Liver (tissue), 9 donors: ENCODE data around the gene SRPX2. TPM values are rescaled to one million over a fixed set of nuclear protein-coding genes. Genes with fewer than 3 reads are reported as not detected.

Experiments
- DNase-seq: peaks from one replicate; pipeline ENCODE4 v3.0.0-alpha.2; 2017; ENCODE audit warnings: low spot score
- H3K27ac ChIP-seq, 2 donors: one replicate each; pipeline ENCODE4 v1.7.0; 2013; ENCODE audit warnings: inconsistent platforms in 2 of 2, low read length in 2 of 2, control low read depth in 1 of 2, low read depth in 1 of 2, mild to moderate bottlenecking in 1 of 2
- H3K27me3 ChIP-seq, 4 donors: one replicate each; pipeline versions ENCODE4 v1.6.1 to v1.7.0; 2013; ENCODE audit warnings: low read length in 3 of 4, inconsistent platforms in 1 of 4, mild to moderate bottlenecking in 1 of 4, moderate library complexity in 1 of 4; ENCODE audit not compliant: control insufficient read depth in 4 of 4, insufficient read depth in 4 of 4
- H3K36me3 ChIP-seq, 4 donors: one replicate each; pipeline versions ENCODE4 v1.6.1 to v1.7.0; 2013; ENCODE audit warnings: low read length in 3 of 4, mild to moderate bottlenecking in 3 of 4, low read depth in 1 of 4, moderate library complexity in 1 of 4; ENCODE audit not compliant: control insufficient read depth in 4 of 4, insufficient read depth in 3 of 4
- H3K4me1 ChIP-seq, 4 donors: one replicate each; pipeline versions ENCODE4 v1.6.1 to v1.7.0; 2013; ENCODE audit warnings: low read length in 3 of 4, mild to moderate bottlenecking in 3 of 4, moderate library complexity in 1 of 4; ENCODE audit not compliant: control insufficient read depth in 4 of 4, insufficient read depth in 4 of 4
- H3K4me3 ChIP-seq, 3 donors: one replicate each; pipeline versions ENCODE4 v1.6.1 to v1.7.0; 2013; ENCODE audit warnings: low read length in 3 of 3, control low read depth in 1 of 3, low read depth in 1 of 3, mild to moderate bottlenecking in 1 of 3
- H3K9ac ChIP-seq, 2 donors: one replicate each; pipeline ENCODE4 v1.7.0; 2013; ENCODE audit warnings: low read length in 2 of 2, mild to moderate bottlenecking in 2 of 2, moderate library complexity in 2 of 2, control low read depth in 1 of 2, low read depth in 1 of 2
- H3K9me3 ChIP-seq, 4 donors: one replicate each; pipeline versions ENCODE4 v1.6.1 to v1.7.0; 2013; ENCODE audit warnings: low read length in 3 of 4; ENCODE audit not compliant: control insufficient read depth in 4 of 4
- ATF3 ChIP-seq: IDR thresholded peaks from 2 replicates; pipeline ENCODE4 v1.6.1; 2016; ENCODE audit warnings: antibody characterized with exemption
- CTCF ChIP-seq: fragments of 150-350 bp; IDR thresholded peaks from 2 replicates; pipeline ENCODE4 v1.5.1; 2017; ENCODE audit warnings: improper control_type of control experiment, low read depth, low read length; ENCODE audit not compliant: missing input control
- EGR1 ChIP-seq, 2 donors: IDR thresholded peaks; 2 replicates each; pipeline ENCODE4 v1.6.1; 2016 to 2018; ENCODE audit warnings: antibody characterized with exemption in 2 of 2, low read depth in 2 of 2
- FOXA1 ChIP-seq: IDR thresholded peaks from 2 replicates; pipeline ENCODE4 v1.6.1; 2016; ENCODE audit warnings: antibody characterized with exemption
- FOXA2 ChIP-seq: IDR thresholded peaks from 2 replicates; pipeline ENCODE4 v1.6.1; 2016; ENCODE audit warnings: antibody characterized with exemption
- GABPA ChIP-seq, 2 donors: IDR thresholded peaks in 1 of 2; conservative IDR thresholded peaks in 1 of 2; 2 replicates each; pipeline ENCODE4 v1.6.1; 2016; ENCODE audit warnings: antibody characterized with exemption in 2 of 2, mild to moderate bottlenecking in 1 of 2, moderate library complexity in 1 of 2
- HNF4A ChIP-seq, 2 donors: conservative IDR thresholded peaks; 2 replicates each; pipeline ENCODE4 v1.6.1; 2016; ENCODE audit warnings: antibody characterized with exemption in 2 of 2, mild to moderate bottlenecking in 2 of 2
- HNF4G ChIP-seq: IDR thresholded peaks from 2 replicates; pipeline ENCODE4 v1.6.1; 2016; ENCODE audit warnings: antibody characterized with exemption
- JUND ChIP-seq, 2 donors: IDR thresholded peaks; 2 replicates each; pipeline ENCODE4 v1.6.1; 2016; ENCODE audit warnings: antibody characterized with exemption in 2 of 2
- MAX ChIP-seq: IDR thresholded peaks from 2 replicates; pipeline ENCODE4 v1.6.1; 2016; ENCODE audit warnings: antibody characterized with exemption
- NR2F2 ChIP-seq: IDR thresholded peaks from 2 replicates; pipeline ENCODE4 v1.6.1; 2016; ENCODE audit warnings: antibody characterized with exemption
- RAD21 ChIP-seq, 2 donors: IDR thresholded peaks; 2 replicates each; pipeline ENCODE4 v1.6.1; 2016; ENCODE audit warnings: antibody characterized with exemption in 2 of 2, mild to moderate bottlenecking in 2 of 2
- REST ChIP-seq: IDR thresholded peaks from 2 replicates; pipeline ENCODE4 v1.6.1; 2016; ENCODE audit warnings: antibody characterized with exemption, mild to moderate bottlenecking
- RXRA ChIP-seq, 2 donors: IDR thresholded peaks; 2 replicates each; pipeline ENCODE4 v1.6.1; 2017 to 2018; ENCODE audit warnings: antibody characterized with exemption in 2 of 2, mild to moderate bottlenecking in 1 of 2
- SP1 ChIP-seq: IDR thresholded peaks from 2 replicates; pipeline ENCODE4 v1.6.1; 2018; ENCODE audit warnings: antibody characterized with exemption, mild to moderate bottlenecking
- TAF1 ChIP-seq: conservative IDR thresholded peaks from 2 replicates; pipeline ENCODE4 v1.6.1; 2016; ENCODE audit warnings: antibody characterized with exemption, mild to moderate bottlenecking
- YY1 ChIP-seq: IDR thresholded peaks from 2 replicates; pipeline ENCODE4 v1.6.1; 2016; ENCODE audit warnings: antibody characterized with exemption, mild to moderate bottlenecking
- ZBTB33 ChIP-seq: IDR thresholded peaks from 2 replicates; pipeline ENCODE4 v1.6.1; 2016; ENCODE audit warnings: antibody characterized with exemption
- WGBS: extraction: QIAGEN DNeasy Blood & Tissue Kit; methylation state at CpG from one replicate; pipeline ENCODE4 v1.1.7; 2013; 5-methylcytosine and 5-hydroxymethylcytosine counted together
- polyA plus RNA-seq, 2 donors: library from polyadenylated mRNA; stranded (reverse) in 1 of 2; unstranded in 1 of 2; fragments of 200-250 nt in 1 of 2; fragments of >200 nt in 1 of 2; fragmentation: Nextera tagmentation in 1 of 2; extraction: Ambion mirVana in 1 of 2; gene quantifications; one replicate each; pipeline versions ENCODE4 v1.2.1 to v1.2.3, GENCODE V29; 2013 to 2015
- total RNA-seq, 2 donors: library from RNA; depleted of rRNA; stranded (reverse); fragments of >200 nt; gene quantifications; one replicate each; pipeline ENCODE4 v1.2.3, GENCODE V29; 2014
- donor health status: healthy.
- donor health status: healthy.
- donor health status: healthy.
- donor health status: healthy.
- donor health status: healthy.

Gene SRPX2
- total and polyA plus RNA-seq, 4 donors = 0.47 to 7.8 (median 4.7) TPM

- no peaks in the 10 kb centered on the region for H3K27me3 ChIP-seq
- H3K4me3 ChIP-seq = no peak overlapping the region
- no peak for TF ChIP-seq TAF1
- TF ChIP-seq RXRA (IDR thresholded peaks at IDR 0.05) = no peak
- TF ChIP-seq NR2F2 = no peak
- 82% methylated on average over 3 of the region's 3 CpGs for WGBS
- no peak for DNase-seq
- no peak overlapping the region for H3K27ac ChIP-seq
- peaks cover 2 to 5% (median 4%) of the 10 kb centered on the region in 4 donors for H3K36me3 ChIP-seq
- H3K9ac ChIP-seq = no peak overlapping the region
- H3K4me1 ChIP-seq = no peaks in the 10 kb centered on the region
- no peaks in the 10 kb centered on the region for H3K9me3 ChIP-seq
Measured at GRCh38 chrX:100696699-100697351, 52.8 kb downstream of the SRPX2 start.

- no peaks in the 10 kb centered on the region for H3K27me3 ChIP-seq
- DNase-seq = no peak
- peaks cover 2 to 5% (median 4%) of the 10 kb centered on the region in 4 donors for H3K36me3 ChIP-seq
- H3K4me1 ChIP-seq = no peaks in the 10 kb centered on the region
- TF ChIP-seq RAD21 (IDR thresholded peaks at IDR 0.05) (no peak), CTCF (no peak), FOXA2 (no peak), REST (no peak), YY1 (no peak), RXRA (IDR thresholded peaks at IDR 0.05) (no peak), EGR1 (IDR thresholded peaks at IDR 0.05; ENCODE audit: low read depth in 2 of 2) (no peak), TAF1 (no peak), NR2F2 (no peak), SP1 (no peak), FOXA1 (no peak), ATF3 (no peak), MAX (no peak), HNF4G (no peak), HNF4A (conservative IDR thresholded peaks at IDR 0.05) (no peak), JUND (IDR thresholded peaks at IDR 0.05) (no peak), GABPA (IDR thresholded peaks at IDR 0.05 in 1 of 2, conservative IDR thresholded peaks at IDR 0.05 in 1 of 2) (no peak), ZBTB33 (no peak)
- no peak overlapping the region for H3K4me3 ChIP-seq
- H3K27ac ChIP-seq = no peak overlapping the region
- H3K9me3 ChIP-seq = no peaks in the 10 kb centered on the region
- no peak overlapping the region for H3K9ac ChIP-seq
Measured at GRCh38 chrX:100698551-100698950, 54.6 kb downstream of the SRPX2 start.
